Measurements from ENCODE around the gene GPR137B.
"Not testable (repeated sequence)": the region's sequence is repeated elsewhere in the genome, so short reads cannot be mapped to it uniquely, and the experiment has no call there.

GPR137B gene, protein sequence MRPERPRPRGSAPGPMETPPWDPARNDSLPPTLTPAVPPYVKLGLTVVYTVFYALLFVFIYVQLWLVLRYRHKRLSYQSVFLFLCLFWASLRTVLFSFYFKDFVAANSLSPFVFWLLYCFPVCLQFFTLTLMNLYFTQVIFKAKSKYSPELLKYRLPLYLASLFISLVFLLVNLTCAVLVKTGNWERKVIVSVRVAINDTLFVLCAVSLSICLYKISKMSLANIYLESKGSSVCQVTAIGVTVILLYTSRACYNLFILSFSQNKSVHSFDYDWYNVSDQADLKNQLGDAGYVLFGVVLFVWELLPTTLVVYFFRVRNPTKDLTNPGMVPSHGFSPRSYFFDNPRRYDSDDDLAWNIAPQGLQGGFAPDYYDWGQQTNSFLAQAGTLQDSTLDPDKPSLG

DNA sequence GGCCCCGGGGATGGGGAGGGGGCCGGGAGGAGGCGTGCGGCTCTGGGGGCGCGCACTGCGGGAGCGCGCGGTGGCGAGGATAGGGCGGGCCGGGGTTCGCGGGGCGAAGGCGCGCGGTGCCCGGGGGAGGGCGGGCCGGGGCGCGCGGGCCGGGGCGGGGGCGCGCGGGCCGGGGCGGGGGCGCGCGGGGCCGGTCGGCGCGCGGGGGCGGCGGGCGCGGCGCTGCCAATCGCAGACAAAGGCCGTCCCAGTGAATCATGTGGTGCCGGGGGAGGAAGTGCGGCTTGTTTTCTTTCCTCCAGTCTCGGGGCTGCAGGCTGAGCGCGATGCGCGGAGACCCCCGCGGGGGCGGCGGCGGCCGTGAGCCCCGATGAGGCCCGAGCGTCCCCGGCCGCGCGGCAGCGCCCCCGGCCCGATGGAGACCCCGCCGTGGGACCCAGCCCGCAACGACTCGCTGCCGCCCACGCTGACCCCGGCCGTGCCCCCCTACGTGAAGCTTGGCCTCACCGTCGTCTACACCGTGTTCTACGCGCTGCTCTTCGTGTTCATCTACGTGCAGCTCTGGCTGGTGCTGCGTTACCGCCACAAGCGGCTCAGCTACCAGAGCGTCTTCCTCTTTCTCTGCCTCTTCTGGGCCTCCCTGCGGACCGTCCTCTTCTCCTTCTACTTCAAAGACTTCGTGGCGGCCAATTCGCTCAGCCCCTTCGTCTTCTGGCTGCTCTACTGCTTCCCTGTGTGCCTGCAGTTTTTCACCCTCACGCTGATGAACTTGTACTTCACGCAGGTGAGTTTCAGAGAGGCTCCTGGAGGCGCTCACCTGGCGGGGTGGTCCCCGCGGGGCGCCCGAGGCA lies at the start of gene GPR137B:
Gene GPR137B (plus strand): TSS at position 287 of the 851 bp plus-strand sequence. CDS start 84 bp downstream, at position 371.
- TF ChIP-seq, protein P1, sequence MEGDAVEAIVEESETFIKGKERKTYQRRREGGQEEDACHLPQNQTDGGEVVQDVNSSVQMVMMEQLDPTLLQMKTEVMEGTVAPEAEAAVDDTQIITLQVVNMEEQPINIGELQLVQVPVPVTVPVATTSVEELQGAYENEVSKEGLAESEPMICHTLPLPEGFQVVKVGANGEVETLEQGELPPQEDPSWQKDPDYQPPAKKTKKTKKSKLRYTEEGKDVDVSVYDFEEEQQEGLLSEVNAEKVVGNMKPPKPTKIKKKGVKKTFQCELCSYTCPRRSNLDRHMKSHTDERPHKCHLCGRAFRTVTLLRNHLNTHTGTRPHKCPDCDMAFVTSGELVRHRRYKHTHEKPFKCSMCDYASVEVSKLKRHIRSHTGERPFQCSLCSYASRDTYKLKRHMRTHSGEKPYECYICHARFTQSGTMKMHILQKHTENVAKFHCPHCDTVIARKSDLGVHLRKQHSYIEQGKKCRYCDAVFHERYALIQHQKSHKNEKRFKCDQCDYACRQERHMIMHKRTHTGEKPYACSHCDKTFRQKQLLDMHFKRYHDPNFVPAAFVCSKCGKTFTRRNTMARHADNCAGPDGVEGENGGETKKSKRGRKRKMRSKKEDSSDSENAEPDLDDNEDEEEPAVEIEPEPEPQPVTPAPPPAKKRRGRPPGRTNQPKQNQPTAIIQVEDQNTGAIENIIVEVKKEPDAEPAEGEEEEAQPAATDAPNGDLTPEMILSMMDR (IDR thresholded peaks at IDR 0.05; ENCODE audit: low read depth, low read length, poor library complexity, severe bottlenecking) = no peak
- no peak for TF ChIP-seq EZH2phosphoT487 (IDR thresholded peaks at IDR 0.05; ENCODE audit: borderline replicate concordance, low read length)
- H3K4me3 ChIP-seq (ENCODE audit: low read length) = peak within 1 kb of the TSS; percentile 78
- peaks cover 29% of the 10 kb centered on the region for H3K4me1 ChIP-seq (ENCODE audit: control insufficient read depth, low read length)
- no peaks in the 10 kb centered on the region for H3K9me2 ChIP-seq (replicated peaks; ENCODE audit: control insufficient read depth, low read length)
- H3F3A ChIP-seq (ENCODE audit: control insufficient read depth, insufficient read depth) = peaks cover 12% of the 10 kb centered on the region
- peaks cover 9% of the 10 kb centered on the region for H4K20me1 ChIP-seq (ENCODE audit: control insufficient read depth, insufficient read depth, low read depth, low read length)
- H3K27me3 ChIP-seq (ENCODE audit: control insufficient read depth, low read length) = peaks cover 48% of the 10 kb centered on the region
- H3K36me3 ChIP-seq (ENCODE audit: control insufficient read depth, low read length) = no peaks in the 10 kb centered on the region
- H3K9me3 ChIP-seq (ENCODE audit: control insufficient read depth, insufficient read depth, low read length) = no peaks in the 10 kb centered on the region
- H3K79me2 ChIP-seq (ENCODE audit: control insufficient read depth, low read length) = peaks cover 15% of the 10 kb centered on the region
- H3K4me2 ChIP-seq (ENCODE audit: low read length) = peak within 1 kb of the TSS; percentile 70
- H3K27ac ChIP-seq (ENCODE audit: low read depth, low read length) = no peak within 1 kb of the TSS

GRCh38 chr1:236092899-236093298 lies 49.4 kb upstream of the GPR137B start:
- Histone ChIP-seq H3K9me2 (replicated peaks; ENCODE audit: control insufficient read depth, low read length) (no peaks in the 10 kb centered on the region), H3K79me2 (ENCODE audit: control insufficient read depth, low read length) (no peaks in the 10 kb centered on the region), H3K27ac (ENCODE audit: low read depth, low read length) (no peak overlapping the region), H3K36me3 (ENCODE audit: control insufficient read depth, low read length) (no peaks in the 10 kb centered on the region), H3K4me2 (ENCODE audit: low read length) (no peak overlapping the region), H4K20me1 (ENCODE audit: control insufficient read depth, insufficient read depth, low read depth, low read length) (no peaks in the 10 kb centered on the region), H3K4me3 (ENCODE audit: low read length) (no peak overlapping the region), H3F3A (ENCODE audit: control insufficient read depth, insufficient read depth) (no peaks in the 10 kb centered on the region), H3K9me3 (ENCODE audit: control insufficient read depth, insufficient read depth, low read length) (no peaks in the 10 kb centered on the region), H3K4me1 (ENCODE audit: control insufficient read depth, low read length) (no peaks in the 10 kb centered on the region), H3K27me3 (ENCODE audit: control insufficient read depth, low read length) (peaks cover 7% of the 10 kb centered on the region; the same call in 1 of the 2 replicates)
- TF ChIP-seq, protein P1 (IDR thresholded peaks at IDR 0.05; ENCODE audit: low read depth, low read length, poor library complexity, severe bottlenecking) = no peak
- no peak for TF ChIP-seq EZH2phosphoT487 (IDR thresholded peaks at IDR 0.05; ENCODE audit: borderline replicate concordance, low read length)

- Histone ChIP-seq H4K20me1 (ENCODE audit: control insufficient read depth, insufficient read depth, low read depth, low read length) (no peaks in the 10 kb centered on the region), H3K9me3 (ENCODE audit: control insufficient read depth, insufficient read depth, low read length) (no peaks in the 10 kb centered on the region), H3K4me2 (ENCODE audit: low read length) (no peak overlapping the region), H3K79me2 (ENCODE audit: control insufficient read depth, low read length) (no peaks in the 10 kb centered on the region), H3F3A (ENCODE audit: control insufficient read depth, insufficient read depth) (no peaks in the 10 kb centered on the region), H3K27me3 (ENCODE audit: control insufficient read depth, low read length) (peaks cover 11% of the 10 kb centered on the region), H3K4me1 (ENCODE audit: control insufficient read depth, low read length) (no peaks in the 10 kb centered on the region), H3K36me3 (ENCODE audit: control insufficient read depth, low read length) (no peaks in the 10 kb centered on the region), H3K9me2 (replicated peaks; ENCODE audit: control insufficient read depth, low read length) (no peaks in the 10 kb centered on the region), H3K4me3 (ENCODE audit: low read length) (no peak overlapping the region), H3K27ac (ENCODE audit: low read depth, low read length) (no peak overlapping the region)
- no peak for TF ChIP-seq EZH2phosphoT487 (IDR thresholded peaks at IDR 0.05; ENCODE audit: borderline replicate concordance, low read length)
- TF ChIP-seq, protein P1 (IDR thresholded peaks at IDR 0.05; ENCODE audit: low read depth, low read length, poor library complexity, severe bottlenecking) = no peak
These were observed 46.4 kb upstream of the GPR137B start for GRCh38 chr1:236095705-236096520.

GRCh38 chr1:236096660-236097482 lies 45.5 kb upstream of the GPR137B start:
- not testable (repeated sequence) for H3K36me3 ChIP-seq (ENCODE audit: control insufficient read depth, low read length); H3K79me2 ChIP-seq (ENCODE audit: control insufficient read depth, low read length); H4K20me1 ChIP-seq (ENCODE audit: control insufficient read depth, insufficient read depth, low read depth, low read length); H3K4me1 ChIP-seq (ENCODE audit: control insufficient read depth, low read length); H3K27ac ChIP-seq (ENCODE audit: low read depth, low read length); H3F3A ChIP-seq (ENCODE audit: control insufficient read depth, insufficient read depth); H3K4me3 ChIP-seq (ENCODE audit: low read length); H3K4me2 ChIP-seq (ENCODE audit: low read length); H3K9me2 ChIP-seq (replicated peaks; ENCODE audit: control insufficient read depth, low read length); H3K9me3 ChIP-seq (ENCODE audit: control insufficient read depth, insufficient read depth, low read length)
- peaks cover 11% of the 10 kb centered on the region for H3K27me3 ChIP-seq (ENCODE audit: control insufficient read depth, low read length)
